Fibroblast of lung (primary cell): ENCODE results near the gene KRTAP4-5. TPM values are rescaled to one million over a fixed set of nuclear protein-coding genes. Genes with fewer than 3 reads are reported as not detected.
"Not testable (repeated sequence)": the region's sequence is repeated elsewhere in the genome, so short reads cannot be mapped to it uniquely, and the experiment has no call there.

Experiments used
- DNase-seq, 2 donors: peaks; one replicate each; pipeline versions ENCODE4 v3.0.0 to v3.0.0-alpha.2; 2010; ENCODE audit warnings: low read depth in 2 of 2
- H2AFZ ChIP-seq: 2 replicates; pipeline ENCODE4 v1.5.1; 2012; ENCODE audit warnings: low read length, control low read depth, inconsistent platforms
- H3K27ac ChIP-seq: 2 replicates; pipeline ENCODE4 v1.5.1; 2011; ENCODE audit warnings: low read length, control low read depth; ENCODE audit not compliant: insufficient read depth
- H3K27me3 ChIP-seq: 2 replicates; pipeline ENCODE4 v1.5.1; 2011; ENCODE audit warnings: mild to moderate bottlenecking, low read length; ENCODE audit not compliant: control insufficient read depth, insufficient read depth
- H3K36me3 ChIP-seq: 2 replicates; pipeline ENCODE4 v1.5.1; 2011; ENCODE audit warnings: low read length; ENCODE audit not compliant: control insufficient read depth, insufficient read depth
- H3K4me1 ChIP-seq: 2 replicates; pipeline ENCODE4 v1.5.1; 2011; ENCODE audit warnings: low read length; ENCODE audit not compliant: control insufficient read depth, insufficient read depth; ENCODE audit errors: extremely low read depth
- H3K4me2 ChIP-seq: 2 replicates; pipeline ENCODE4 v1.5.1; 2011; ENCODE audit warnings: low read length, control low read depth; ENCODE audit not compliant: insufficient read depth; ENCODE audit errors: extremely low read depth
- H3K4me3 ChIP-seq, 4 experiments: fragments of 200-600 bp in 1 of 4; sonication (generic) in 1 of 4; replicated peaks in 1 of 4; 2 replicates each; pipeline ENCODE4 v1.5.1; 2011 to 2016; ENCODE audit warnings: low read length in 4 of 4, low read depth in 3 of 4, mild to moderate bottlenecking in 3 of 4, control low read depth in 2 of 4, inconsistent platforms in 1 of 4, mixed read lengths in 1 of 4; ENCODE audit not compliant: insufficient read depth in 1 of 4; ENCODE audit errors: control extremely low read depth in 1 of 4
- H3K79me2 ChIP-seq: 2 replicates; pipeline ENCODE4 v1.5.1; 2012; ENCODE audit warnings: mild to moderate bottlenecking, low read length, inconsistent platforms; ENCODE audit not compliant: control insufficient read depth, insufficient read depth
- H3K9ac ChIP-seq: 2 replicates; pipeline ENCODE4 v1.5.1; 2011; ENCODE audit warnings: mild to moderate bottlenecking, low read length, control low read depth; ENCODE audit not compliant: insufficient read depth
- H3K9me3 ChIP-seq: 2 replicates; pipeline ENCODE4 v1.5.1; 2012; ENCODE audit warnings: low read depth, low read length; ENCODE audit not compliant: control insufficient read depth, insufficient read depth
- H4K20me1 ChIP-seq: 2 replicates; pipeline ENCODE4 v1.5.1; 2011; ENCODE audit warnings: low read length; ENCODE audit not compliant: control insufficient read depth, insufficient read depth; ENCODE audit errors: extremely low read depth
- EZH2 ChIP-seq: IDR thresholded peaks from 2 replicates; pipeline ENCODE4 v1.5.1; 2012; ENCODE audit warnings: low read length, control low read depth, mild to moderate bottlenecking; ENCODE audit errors: missing control alignments
- polyA plus RNA-seq, 2 donors: library from polyadenylated mRNA; depleted of rRNA in 1 of 2; stranded (reverse) in 1 of 2; unstranded in 1 of 2; fragments of >200 nt; gene quantifications; 2 replicates each; pipeline ENCODE4 v1.2.1, GENCODE V29; 2011 to 2012; ENCODE audit warnings: missing spikeins in 1 of 2
- total RNA-seq: library from RNA; depleted of rRNA; stranded (reverse); fragments of >200 nt; gene quantifications from 2 replicates; pipeline ENCODE4 v1.2.1, GENCODE V29; 2014
- TF ChIP-seq, protein P1 (sequence below), 2 donors: IDR thresholded peaks in 1 of 2; conservative IDR thresholded peaks in 1 of 2; 1 replicate in 1 of 2; 2 replicates in 1 of 2; pipeline ENCODE4 v1.5.1; 2011 to 2012; ENCODE audit warnings: low read length in 2 of 2, control low read depth in 1 of 2, inconsistent platforms in 1 of 2, low read depth in 1 of 2, mild to moderate bottlenecking in 1 of 2

KRTAP4-5 gene
- total and polyA plus RNA-seq, 2 donors (not counting 1 experiment from before 2014, with no cell fraction given): not detected

GRCh38 chr17:41101586-41102259, 47.9 kb downstream of the KRTAP4-5 start, which contains the start of gene KRTAP4-16:
TSS of gene KRTAP4-16 (minus strand) at chr17:41102209. CDS start at chr17:41102209, 0 bp downstream.
- DNase-seq: no peak
- Histone ChIP-seq H3K27me3 (no peaks in the 10 kb centered on the region), H3K4me3 (no peak within 1 kb of the TSS), H4K20me1 (no peaks in the 10 kb centered on the region), H3K4me1 (peaks cover 3% of the 10 kb centered on the region), H3K4me2 (peak within 1 kb of the TSS; percentile 25), H3K36me3 (no peaks in the 10 kb centered on the region), H3K79me2 (no peaks in the 10 kb centered on the region), H3K27ac (no peak within 1 kb of the TSS), H3K9ac (no peak within 1 kb of the TSS), H2AFZ (no peak within 1 kb of the TSS), H3K9me3 (no peaks in the 10 kb centered on the region)
- TF ChIP-seq, protein P1, sequence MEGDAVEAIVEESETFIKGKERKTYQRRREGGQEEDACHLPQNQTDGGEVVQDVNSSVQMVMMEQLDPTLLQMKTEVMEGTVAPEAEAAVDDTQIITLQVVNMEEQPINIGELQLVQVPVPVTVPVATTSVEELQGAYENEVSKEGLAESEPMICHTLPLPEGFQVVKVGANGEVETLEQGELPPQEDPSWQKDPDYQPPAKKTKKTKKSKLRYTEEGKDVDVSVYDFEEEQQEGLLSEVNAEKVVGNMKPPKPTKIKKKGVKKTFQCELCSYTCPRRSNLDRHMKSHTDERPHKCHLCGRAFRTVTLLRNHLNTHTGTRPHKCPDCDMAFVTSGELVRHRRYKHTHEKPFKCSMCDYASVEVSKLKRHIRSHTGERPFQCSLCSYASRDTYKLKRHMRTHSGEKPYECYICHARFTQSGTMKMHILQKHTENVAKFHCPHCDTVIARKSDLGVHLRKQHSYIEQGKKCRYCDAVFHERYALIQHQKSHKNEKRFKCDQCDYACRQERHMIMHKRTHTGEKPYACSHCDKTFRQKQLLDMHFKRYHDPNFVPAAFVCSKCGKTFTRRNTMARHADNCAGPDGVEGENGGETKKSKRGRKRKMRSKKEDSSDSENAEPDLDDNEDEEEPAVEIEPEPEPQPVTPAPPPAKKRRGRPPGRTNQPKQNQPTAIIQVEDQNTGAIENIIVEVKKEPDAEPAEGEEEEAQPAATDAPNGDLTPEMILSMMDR (conservative IDR thresholded peaks at IDR 0.05 in 1 of 2, IDR thresholded peaks at IDR 0.05 in 1 of 2; ENCODE audit: low read depth in 1 of 2, low read length in 2 of 2): no peak
- no peak for TF ChIP-seq EZH2

DNA sequence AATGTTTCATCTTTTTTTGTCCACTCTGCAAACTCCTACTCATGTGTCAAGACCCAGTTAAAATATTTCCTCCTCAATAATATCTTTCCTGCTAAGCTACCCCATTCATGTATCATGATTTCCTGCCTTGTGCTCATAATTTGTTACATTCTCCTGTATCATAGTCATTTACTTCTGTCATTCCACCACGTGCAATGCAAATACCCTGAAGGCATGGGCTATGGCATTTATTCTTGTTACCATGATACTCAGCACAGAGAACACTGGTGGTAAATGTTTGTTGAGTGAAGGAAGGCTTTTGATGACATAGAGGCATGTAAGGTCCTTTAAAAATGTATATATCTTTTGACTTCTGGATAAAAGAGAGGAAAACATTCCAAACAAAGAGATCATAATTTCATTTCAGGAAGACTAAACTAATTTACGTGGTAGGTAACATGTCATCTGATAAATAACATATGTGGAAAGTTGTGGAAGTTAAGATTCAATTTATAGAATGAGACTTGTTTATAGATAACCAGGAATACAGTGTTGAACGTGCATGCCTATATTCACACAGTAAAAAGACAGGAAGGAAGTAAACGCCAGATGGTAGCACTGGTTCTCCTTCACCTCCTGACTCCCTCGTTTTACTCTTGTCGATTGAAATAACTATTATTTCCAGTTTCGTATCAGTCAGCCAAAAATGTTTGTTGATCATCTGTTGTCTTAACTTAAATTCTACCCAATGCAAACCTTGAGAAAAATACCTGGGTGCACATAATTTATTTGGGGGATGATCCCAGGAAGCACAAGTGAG, 49.7 kb downstream of the KRTAP4-5 start:
- not testable (repeated sequence) for H3K27ac ChIP-seq, H2AFZ ChIP-seq, H3K4me1 ChIP-seq

More for the DNA sequence above, 49.7 kb downstream of the KRTAP4-5 start:
- H3K9ac ChIP-seq, H3K27me3 ChIP-seq, H3K9me3 ChIP-seq, H3K4me3 ChIP-seq, H4K20me1 ChIP-seq, H3K79me2 ChIP-seq, H3K4me2 ChIP-seq, H3K36me3 ChIP-seq: not testable (repeated sequence)
- peak in 1 of 2 donors; percentile 59 for DNase-seq

Other genes starting within 250 kb of the KRTAP4-5 start
Only the 30 nearest of the 40 such genes appear.
- gene KRTAP3-2, start 149.9 kb downstream of the KRTAP4-5 start, total RNA-seq: not detected in 2 replicates
- not detected in 2 replicates for gene KRTAP3-2, start 149.9 kb downstream of the KRTAP4-5 start, polyA plus RNA-seq
- not detected in 2 replicates for gene KRTAP3-1, start 140.7 kb downstream of the KRTAP4-5 start, total RNA-seq
- gene KRTAP3-1, start 140.7 kb downstream of the KRTAP4-5 start, polyA plus RNA-seq: not detected in 2 replicates
- 0.17 TPM in 1 of 2 replicates, not detected in the other for gene KRTAP1-5, start 122.6 kb downstream of the KRTAP4-5 start, total RNA-seq
- 6.2 and 6.3 TPM in 2 replicates for gene KRTAP1-5, start 122.6 kb downstream of the KRTAP4-5 start, polyA plus RNA-seq
- gene KRTAP1-4, start 119.6 kb downstream of the KRTAP4-5 start, total RNA-seq: not detected in 2 replicates
- gene KRTAP1-4, start 119.6 kb downstream of the KRTAP4-5 start, polyA plus RNA-seq: not detected in 2 replicates
- not detected in 2 replicates for gene KRTAP1-3, start 115.0 kb downstream of the KRTAP4-5 start, total RNA-seq
- not detected in 2 replicates for gene KRTAP1-3, start 115.0 kb downstream of the KRTAP4-5 start, polyA plus RNA-seq
- gene KRTAP1-1, start 108.4 kb downstream of the KRTAP4-5 start, total RNA-seq: not detected in 2 replicates
- gene KRTAP1-1, start 108.4 kb downstream of the KRTAP4-5 start, polyA plus RNA-seq: 0.25 and 0.64 TPM in 2 replicates
- not detected in 2 replicates for gene KRTAP2-1, start 102.5 kb downstream of the KRTAP4-5 start, total RNA-seq
- not detected in 2 replicates for gene KRTAP2-1, start 102.5 kb downstream of the KRTAP4-5 start, polyA plus RNA-seq
- not detected in 2 replicates for gene KRTAP2-2, start 94.6 kb downstream of the KRTAP4-5 start, total RNA-seq
- gene KRTAP2-2, start 94.6 kb downstream of the KRTAP4-5 start, polyA plus RNA-seq: not detected in 2 replicates
- not detected in 2 replicates for gene KRTAP2-3, start 89.7 kb downstream of the KRTAP4-5 start, total RNA-seq
- gene KRTAP2-3, start 89.7 kb downstream of the KRTAP4-5 start, polyA plus RNA-seq: 0.84 and 2.6 TPM in 2 replicates
- gene KRTAP2-4, start 83.9 kb downstream of the KRTAP4-5 start, total RNA-seq: not detected in 2 replicates
- gene KRTAP2-4, start 83.9 kb downstream of the KRTAP4-5 start, polyA plus RNA-seq: not detected in 2 replicates
- not detected in 2 replicates for gene KRTAP4-7, start 65.7 kb downstream of the KRTAP4-5 start, total RNA-seq
- not detected in 2 replicates for gene KRTAP4-7, start 65.7 kb downstream of the KRTAP4-5 start, polyA plus RNA-seq
- gene KRTAP4-8, start 51.7 kb downstream of the KRTAP4-5 start, total RNA-seq: not detected in 2 replicates
- gene KRTAP4-8, start 51.7 kb downstream of the KRTAP4-5 start, polyA plus RNA-seq: not detected in 2 replicates
- gene KRTAP4-16, start 47.6 kb downstream of the KRTAP4-5 start, total RNA-seq: not detected in 2 replicates
- not detected in 2 replicates for gene KRTAP4-16, start 47.6 kb downstream of the KRTAP4-5 start, polyA plus RNA-seq
- not detected in 2 replicates for gene KRTAP4-9, start 44.4 kb downstream of the KRTAP4-5 start, total RNA-seq
- gene KRTAP4-9, start 44.4 kb downstream of the KRTAP4-5 start, polyA plus RNA-seq: not detected in 2 replicates
- gene KRTAP4-11, start 31.5 kb downstream of the KRTAP4-5 start, total RNA-seq: not detected in 2 replicates
- gene KRTAP4-11, start 31.5 kb downstream of the KRTAP4-5 start, polyA plus RNA-seq: not detected in 2 replicates
- gene KRTAP4-12, start 25.6 kb downstream of the KRTAP4-5 start, total RNA-seq: not detected in 2 replicates
- gene KRTAP4-12, start 25.6 kb downstream of the KRTAP4-5 start, polyA plus RNA-seq: 0.23 TPM in 1 of 2 replicates, not detected in the other
- gene KRTAP4-6, start 9.3 kb downstream of the KRTAP4-5 start, total RNA-seq: not detected in 2 replicates
- gene KRTAP4-6, start 9.3 kb downstream of the KRTAP4-5 start, polyA plus RNA-seq: not detected in 2 replicates
- not detected in 2 replicates for gene KRTAP4-4, start 10.9 kb upstream of the KRTAP4-5 start, total RNA-seq
- not detected in 2 replicates for gene KRTAP4-4, start 10.9 kb upstream of the KRTAP4-5 start, polyA plus RNA-seq
- gene KRTAP4-3, start 18.4 kb upstream of the KRTAP4-5 start, total RNA-seq: not detected in 2 replicates
- gene KRTAP4-3, start 18.4 kb upstream of the KRTAP4-5 start, polyA plus RNA-seq: not detected in 2 replicates
- gene KRTAP4-2, start 28.4 kb upstream of the KRTAP4-5 start, total RNA-seq: not detected in 2 replicates
- not detected in 2 replicates for gene KRTAP4-2, start 28.4 kb upstream of the KRTAP4-5 start, polyA plus RNA-seq
- gene KRTAP4-1, start 35.1 kb upstream of the KRTAP4-5 start, total RNA-seq: not detected in 2 replicates
- not detected in 2 replicates for gene KRTAP4-1, start 35.1 kb upstream of the KRTAP4-5 start, polyA plus RNA-seq
- gene KRTAP9-1, start 40.1 kb upstream of the KRTAP4-5 start, total RNA-seq: not detected in 2 replicates
- not detected in 2 replicates for gene KRTAP9-1, start 40.1 kb upstream of the KRTAP4-5 start, polyA plus RNA-seq
- gene KRTAP9-2, start 76.8 kb upstream of the KRTAP4-5 start, total RNA-seq: not detected in 2 replicates
- gene KRTAP9-2, start 76.8 kb upstream of the KRTAP4-5 start, polyA plus RNA-seq: not detected in 2 replicates
- gene KRTAP9-3, start 82.6 kb upstream of the KRTAP4-5 start, total RNA-seq: not detected in 2 replicates
- not detected in 2 replicates for gene KRTAP9-3, start 82.6 kb upstream of the KRTAP4-5 start, polyA plus RNA-seq
- gene KRTAP9-8, start 88.2 kb upstream of the KRTAP4-5 start, total RNA-seq: not detected in 2 replicates
- not detected in 2 replicates for gene KRTAP9-8, start 88.2 kb upstream of the KRTAP4-5 start, polyA plus RNA-seq
- gene KRTAP9-4, start 99.9 kb upstream of the KRTAP4-5 start, total RNA-seq: not detected in 2 replicates
- gene KRTAP9-4, start 99.9 kb upstream of the KRTAP4-5 start, polyA plus RNA-seq: not detected in 2 replicates
- not detected in 2 replicates for gene KRTAP9-9, start 105.6 kb upstream of the KRTAP4-5 start, total RNA-seq
- gene KRTAP9-9, start 105.6 kb upstream of the KRTAP4-5 start, polyA plus RNA-seq: not detected in 2 replicates
- gene KRTAP9-6, start 115.6 kb upstream of the KRTAP4-5 start, total RNA-seq: not detected in 2 replicates
- gene KRTAP9-6, start 115.6 kb upstream of the KRTAP4-5 start, polyA plus RNA-seq: not detected in 2 replicates
- not detected in 2 replicates for gene KRTAP9-7, start 125.9 kb upstream of the KRTAP4-5 start, total RNA-seq
- not detected in 2 replicates for gene KRTAP9-7, start 125.9 kb upstream of the KRTAP4-5 start, polyA plus RNA-seq
- gene KRTAP29-1, start 153.0 kb upstream of the KRTAP4-5 start, total RNA-seq: not detected in 2 replicates
- gene KRTAP29-1, start 153.0 kb upstream of the KRTAP4-5 start, polyA plus RNA-seq: not detected in 2 replicates